Kidney (tissue), 14 donors: ENCODE results near the gene CAMK4. TPM values are rescaled to one million over a fixed set of nuclear protein-coding genes. Genes with fewer than 3 reads are reported as not detected.

Experiments
- DNase-seq, 5 donors: peaks; one replicate each; pipeline ENCODE4 v3.0.0-alpha.2; 2013 to 2020
- FAIRE-seq: peaks from 2 replicates; lab custom pipeline; 2012; peaks lifted over from hg19 to GRCh38; lab: Jason Lieb, UNC
- H3K27ac ChIP-seq, 2 donors: one replicate each; pipeline ENCODE4 v1.7.0; 2013; ENCODE audit warnings: low read depth in 2 of 2, low read length in 2 of 2, inconsistent platforms in 1 of 2
- H3K27me3 ChIP-seq: one replicate; pipeline ENCODE4 v1.7.1; 2013; ENCODE audit warnings: low read length, inconsistent platforms; ENCODE audit not compliant: control insufficient read depth, insufficient read depth
- H3K36me3 ChIP-seq, 3 donors: one replicate each; pipeline versions ENCODE4 v1.7.0 to v1.7.1; 2013; ENCODE audit warnings: low read length in 3 of 3, control low read depth in 1 of 3, inconsistent platforms in 1 of 3; ENCODE audit not compliant: insufficient read depth in 3 of 3, control insufficient read depth in 2 of 3
- H3K4me1 ChIP-seq, 3 donors: one replicate each; pipeline versions ENCODE4 v1.7.0 to v1.7.1; 2013; ENCODE audit warnings: low read length in 3 of 3, inconsistent platforms in 1 of 3, low read depth in 1 of 3; ENCODE audit not compliant: control insufficient read depth in 2 of 3, insufficient read depth in 2 of 3
- H3K4me3 ChIP-seq, 3 donors: one replicate each; pipeline versions ENCODE4 v1.7.0 to v1.8.1; 2013; ENCODE audit warnings: low read length in 3 of 3, control low read depth in 1 of 3, inconsistent platforms in 1 of 3
- H3K9ac ChIP-seq, 3 donors: one replicate each; pipeline versions ENCODE4 v1.7.0 to v1.7.1; 2013; ENCODE audit warnings: low read length in 3 of 3, control low read depth in 1 of 3, inconsistent platforms in 1 of 3
- H3K9me3 ChIP-seq, 3 donors: one replicate each; pipeline versions ENCODE4 v1.7.0 to v1.7.1; 2013; ENCODE audit warnings: low read length in 3 of 3, control low read depth in 1 of 3, inconsistent platforms in 1 of 3; ENCODE audit not compliant: control insufficient read depth in 2 of 3, insufficient read depth in 1 of 3
- CTCF ChIP-seq: IDR thresholded peaks from 3 replicates; pipeline ENCODE4 v1.5.1; 2012; ENCODE audit warnings: mild to moderate bottlenecking, moderate library complexity, borderline replicate concordance; ENCODE audit not compliant: insufficient read depth; ENCODE audit errors: extremely low read depth
- intact Hi-C: fragments of 100-400 bp; cut with DNase I; formaldehyde crosslinking; loops from one replicate; pipeline ENCODE4 v1.11.1; 2022
- polyA plus RNA-seq: library from polyadenylated mRNA; stranded (reverse); fragments of 350-450 nt; fragmentation: Illumina TruSeq; extraction: RNeasy Lipid Tissue Mini Kit (QIAGEN cat#74804); gene quantifications from one replicate; pipeline ENCODE4 v1.2.3, GENCODE V29; 2014; ENCODE audit warnings: low read depth, low replicate concordance; ENCODE audit not compliant: insufficient read depth
- total RNA-seq: library from RNA; stranded (reverse); fragmentation: NEBNext Ultra II Directional; extraction: Animal tissue kit (Norgen Biotek cat#: 25700); gene quantifications from one replicate; pipeline ENCODE4 v1.2.1, GENCODE V29; 2021
- donor health status: control.
- donor health status: control.
- donor health status: control.
- donor health status: control.
- donor health status: control.
- donor health status: DM: yes; HTN: yes; CAD: no.
- donor health status: Normal renal cell carcinoma (clear cell type).

CAMK4 gene
- total and polyA plus RNA-seq, 2 donors from 2014 or later: 0.37 to 4.7 TPM

DNA sequence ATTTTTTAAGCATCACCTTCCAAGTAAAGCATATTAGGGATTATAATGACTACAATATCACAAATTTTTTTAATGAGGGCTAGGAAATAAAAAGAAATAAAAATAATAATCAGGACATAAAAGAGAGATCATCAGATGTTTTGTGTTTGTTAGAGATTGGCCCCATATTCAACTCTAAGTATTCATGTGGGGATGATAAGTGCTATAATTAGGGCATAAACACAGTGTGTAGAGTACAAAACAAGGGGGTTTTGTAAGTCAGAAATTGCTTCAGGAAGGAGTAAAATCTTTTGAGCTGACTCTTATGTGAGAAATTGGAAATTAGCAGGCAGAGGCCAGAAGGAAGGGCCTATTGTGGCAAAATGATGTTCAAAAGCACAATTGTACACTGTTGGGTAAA is 160.9 kb downstream of the CAMK4 start:
- H3K4me1 ChIP-seq: no peaks in the 10 kb centered on the region
- no peak for TF ChIP-seq CTCF
- no peaks in the 10 kb centered on the region for H3K9me3 ChIP-seq
- no peak overlapping the region for H3K9ac ChIP-seq
- H3K27me3 ChIP-seq: no peaks in the 10 kb centered on the region
- no peak for DNase-seq
- no peak overlapping the region for H3K27ac ChIP-seq
- no peak overlapping the region for H3K4me3 ChIP-seq
- intact Hi-C loops: no loop called here
- no peak for FAIRE-seq
- H3K36me3 ChIP-seq: no peaks in the 10 kb centered on the region

- no peaks in the 10 kb centered on the region for H3K27me3 ChIP-seq
- DNase-seq: peak in 2 of 5 donors; percentile 28 to 29
- FAIRE-seq: no peak
- TF ChIP-seq CTCF: no peak
- H3K4me3 ChIP-seq: no peak overlapping the region
- H3K27ac ChIP-seq: no peak overlapping the region
- H3K36me3 ChIP-seq: no peaks in the 10 kb centered on the region
- no peaks in the 10 kb centered on the region for H3K9me3 ChIP-seq
- no peaks in the 10 kb centered on the region for H3K4me1 ChIP-seq
- intact Hi-C loops: no loop called here
- no peak overlapping the region for H3K9ac ChIP-seq
Observed at GRCh38 chr5:111385970-111386831, 162.0 kb downstream of the CAMK4 start.

GRCh38 chr5:111386832-111387162 is 162.6 kb downstream of the CAMK4 start:
- TF ChIP-seq CTCF: no peak
- H3K27ac ChIP-seq: no peak overlapping the region
- intact Hi-C loops: no loop called here
- H3K36me3 ChIP-seq: no peaks in the 10 kb centered on the region
- H3K27me3 ChIP-seq: no peaks in the 10 kb centered on the region
- H3K4me3 ChIP-seq: no peak overlapping the region
- DNase-seq (no peak), FAIRE-seq (no peak)
- H3K9ac ChIP-seq: no peak overlapping the region
- H3K9me3 ChIP-seq: no peaks in the 10 kb centered on the region
- H3K4me1 ChIP-seq: no peaks in the 10 kb centered on the region
